ENCODE data around the gene NBAS.

DNA sequence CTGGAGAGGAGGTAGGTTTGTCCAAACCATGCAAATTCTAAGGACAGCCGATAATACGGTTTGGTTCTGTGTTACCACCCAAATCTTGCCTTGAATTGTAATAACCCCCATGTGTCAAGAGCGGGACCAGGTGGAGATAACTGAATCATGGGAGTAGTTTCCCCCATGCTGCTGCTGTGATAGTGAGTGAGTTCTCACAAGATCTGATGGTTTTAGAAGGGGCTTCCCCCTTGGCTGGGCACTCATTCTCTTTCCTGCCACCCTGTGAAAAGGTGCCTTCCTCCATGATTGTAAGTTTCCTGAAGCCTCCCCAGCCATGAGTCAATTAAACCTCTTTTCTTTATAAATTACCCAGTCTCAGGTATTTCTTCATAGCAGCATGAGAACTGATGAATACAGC, 295.2 kb downstream of the NBAS start:
- TF ChIP-seq POLR2A (IDR thresholded peaks at IDR 0.05; ENCODE audit: extremely low read depth, insufficient read length): no peak
- TF ChIP-seq CTCF (IDR thresholded peaks at IDR 0.05; ENCODE audit: low read depth, low read length): no peak
